ENCODE results near the gene USP2. TPM values are rescaled to one million over a fixed set of nuclear protein-coding genes. Genes with fewer than 3 reads are reported as not detected.
A peak's percentile ranks its signal among the peaks of the same experiment; 100 is the strongest.

The USP2 gene
- total RNA-seq, 2 donors from 2014 or later, result 7.9 to 11.6 TPM

DNA sequence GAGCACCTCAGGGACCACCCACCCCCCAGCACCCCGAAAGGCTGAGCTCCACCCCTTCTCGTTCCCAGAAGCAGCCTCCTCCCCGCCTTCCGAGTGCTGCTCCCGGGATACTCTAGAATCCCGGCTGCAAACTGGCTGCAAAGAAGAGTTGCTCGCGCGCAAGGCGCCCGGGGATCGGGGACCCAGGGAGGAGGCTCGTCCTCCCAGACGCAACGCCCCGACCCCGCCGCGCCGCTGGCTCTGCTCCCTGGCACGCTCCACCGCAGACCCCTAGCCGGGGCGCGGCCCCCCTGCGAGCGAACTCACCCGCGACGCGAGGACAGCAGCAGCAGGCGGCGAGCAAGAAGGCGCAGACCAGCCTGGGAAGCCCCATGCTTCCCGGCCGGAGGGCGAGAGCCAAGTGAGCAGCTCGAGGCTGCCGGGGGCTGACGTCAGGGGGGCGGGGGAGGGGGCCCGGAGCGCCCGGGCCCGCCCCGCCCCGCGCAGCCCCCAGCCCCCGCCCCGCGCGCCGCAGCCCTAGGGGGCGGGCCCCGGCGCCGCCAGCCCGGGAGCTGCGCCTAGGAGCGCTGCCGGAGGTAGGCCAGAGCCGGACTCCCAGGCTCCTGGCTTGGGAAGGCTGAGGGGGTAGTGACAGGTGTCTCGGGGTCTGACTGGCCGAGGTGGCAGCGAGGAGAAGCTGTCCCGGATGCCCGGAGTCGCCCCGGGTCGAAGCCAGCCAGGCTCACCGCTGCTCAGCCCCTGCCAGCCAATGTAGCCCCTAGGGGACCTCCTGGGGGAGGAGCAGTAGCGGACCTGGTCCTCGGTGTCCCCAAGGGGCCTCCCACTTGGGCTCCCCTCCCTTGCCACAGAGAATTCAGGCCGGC, 64.5 kb downstream of the USP2 start, which contains the start of gene MCAM:
MCAM (minus strand) TSS at position 402 of the 863 bp plus-strand sequence; CDS start at position 373, 29 bp downstream.
- peaks cover 30% of the 10 kb centered on the region for H3K27me3 ChIP-seq
- H3K36me3 ChIP-seq, result no peaks in the 10 kb centered on the region
- DNase-seq, result no peak
- H3K4me1 ChIP-seq, result peaks cover 15% of the 10 kb centered on the region
- H3K9ac ChIP-seq (ENCODE audit: low read depth in 2 of 2, low read length in 2 of 2), result peak within 1 kb of the TSS; percentile 74 to 81
- peak within 1 kb of the TSS; percentile 44 for H3K4me3 ChIP-seq
- intact Hi-C loops (cut with DNase I), result no loop called here
- peak within 1 kb of the TSS; percentile 61 for H3K27ac ChIP-seq
- TF ChIP-seq, protein P1, sequence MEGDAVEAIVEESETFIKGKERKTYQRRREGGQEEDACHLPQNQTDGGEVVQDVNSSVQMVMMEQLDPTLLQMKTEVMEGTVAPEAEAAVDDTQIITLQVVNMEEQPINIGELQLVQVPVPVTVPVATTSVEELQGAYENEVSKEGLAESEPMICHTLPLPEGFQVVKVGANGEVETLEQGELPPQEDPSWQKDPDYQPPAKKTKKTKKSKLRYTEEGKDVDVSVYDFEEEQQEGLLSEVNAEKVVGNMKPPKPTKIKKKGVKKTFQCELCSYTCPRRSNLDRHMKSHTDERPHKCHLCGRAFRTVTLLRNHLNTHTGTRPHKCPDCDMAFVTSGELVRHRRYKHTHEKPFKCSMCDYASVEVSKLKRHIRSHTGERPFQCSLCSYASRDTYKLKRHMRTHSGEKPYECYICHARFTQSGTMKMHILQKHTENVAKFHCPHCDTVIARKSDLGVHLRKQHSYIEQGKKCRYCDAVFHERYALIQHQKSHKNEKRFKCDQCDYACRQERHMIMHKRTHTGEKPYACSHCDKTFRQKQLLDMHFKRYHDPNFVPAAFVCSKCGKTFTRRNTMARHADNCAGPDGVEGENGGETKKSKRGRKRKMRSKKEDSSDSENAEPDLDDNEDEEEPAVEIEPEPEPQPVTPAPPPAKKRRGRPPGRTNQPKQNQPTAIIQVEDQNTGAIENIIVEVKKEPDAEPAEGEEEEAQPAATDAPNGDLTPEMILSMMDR (IDR thresholded peaks at IDR 0.05), result no peak
- no peaks in the 10 kb centered on the region for H3K9me3 ChIP-seq

DNA sequence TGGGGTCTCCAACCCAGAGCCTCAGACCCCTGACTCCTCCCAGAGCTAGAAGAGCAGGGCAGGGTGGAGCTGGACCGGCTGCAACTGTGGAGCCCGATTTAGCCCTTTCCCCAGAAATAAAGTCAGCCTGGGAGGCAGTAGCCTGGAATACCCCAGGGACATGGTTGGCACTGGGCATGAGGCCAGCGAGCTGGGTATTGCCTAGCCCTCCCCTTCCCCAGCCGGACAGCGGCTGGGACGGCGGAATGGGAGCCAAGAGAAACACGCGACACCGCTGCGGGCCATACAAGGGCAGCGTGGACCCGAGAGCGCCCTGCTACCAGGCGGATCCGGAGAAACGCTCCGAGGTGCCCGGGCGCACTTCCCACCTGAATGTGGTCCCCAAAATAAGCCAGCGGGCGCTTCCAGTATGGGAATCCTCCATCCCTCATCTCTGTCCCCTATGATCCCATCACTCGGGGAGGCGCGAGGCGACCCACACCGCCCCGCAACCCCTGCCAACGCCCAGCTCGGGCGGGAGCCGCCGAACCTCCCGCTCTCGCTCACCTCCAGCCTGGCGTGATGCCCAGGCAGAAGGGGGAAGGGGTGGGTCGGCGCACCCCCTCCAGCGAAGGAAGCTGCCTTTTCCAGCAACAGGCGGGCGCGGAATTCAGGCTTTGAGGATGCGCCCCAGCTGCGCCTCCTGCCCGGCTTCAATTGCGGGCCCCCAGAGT, 65.3 kb downstream of the USP2 start:
- intact Hi-C loops (cut with DNase I), result no loop called here
- peak overlapping the region; percentile 44 for H3K4me3 ChIP-seq
- DNase-seq, result no peak
- H3K36me3 ChIP-seq, result no peaks in the 10 kb centered on the region
- H3K9me3 ChIP-seq, result no peaks in the 10 kb centered on the region
- H3K27ac ChIP-seq, result peak overlapping the region; percentile 61
- peaks cover 14% of the 10 kb centered on the region for H3K4me1 ChIP-seq
- H3K27me3 ChIP-seq, result peaks cover 30% of the 10 kb centered on the region
- TF ChIP-seq, protein P1 (IDR thresholded peaks at IDR 0.05), result no peak
- H3K9ac ChIP-seq (ENCODE audit: low read depth in 2 of 2, low read length in 2 of 2), result peak overlapping the region; percentile 74 to 81

DNA sequence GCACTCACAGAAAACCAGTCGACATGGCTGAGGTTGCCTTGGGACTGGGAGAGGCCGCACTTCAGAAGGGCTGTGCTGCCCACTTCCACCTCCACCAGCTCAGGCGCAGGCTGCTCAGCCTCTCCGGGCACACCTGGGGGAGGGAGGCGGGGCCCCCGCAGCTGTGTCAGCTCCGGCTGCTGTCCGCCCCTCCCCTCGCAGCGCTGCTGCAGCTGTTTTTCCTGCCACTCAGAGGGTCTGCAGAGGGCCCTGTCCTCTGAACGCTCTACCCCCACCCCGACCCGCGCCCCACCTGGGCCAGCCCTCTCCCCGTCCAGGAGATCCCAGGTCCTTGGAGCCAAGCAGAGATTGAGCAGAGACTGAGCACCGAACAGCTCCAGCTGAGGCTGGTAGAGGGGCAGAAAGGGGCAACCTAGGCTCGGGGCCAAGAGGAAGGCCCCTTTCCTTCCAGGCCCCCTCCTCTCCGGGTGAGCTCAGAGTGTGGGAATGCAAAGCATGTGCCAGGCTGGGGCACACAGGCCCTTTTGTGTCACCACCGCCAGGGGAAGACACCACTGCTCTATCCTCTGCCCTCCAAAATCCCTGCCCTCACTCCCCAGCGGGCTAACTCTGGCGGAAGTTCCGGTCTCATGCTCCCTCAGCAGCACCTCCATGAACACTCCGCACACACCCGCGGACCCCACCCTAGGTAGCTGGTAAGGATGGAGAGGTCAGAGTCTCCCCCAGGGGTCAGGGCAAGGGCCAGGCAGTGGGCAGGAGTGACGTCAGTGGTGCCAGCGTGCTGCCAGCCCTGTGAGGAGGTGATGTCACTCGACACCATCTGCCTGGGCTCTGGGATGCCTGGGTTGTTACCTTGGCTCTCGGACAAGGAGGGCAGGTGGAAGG, 66.1 kb downstream of the USP2 start:
- Histone ChIP-seq H3K9me3 (no peaks in the 10 kb centered on the region), H3K27ac (peak overlapping the region; percentile 61), H3K4me3 (peak overlapping the region; percentile 44), H3K36me3 (no peaks in the 10 kb centered on the region), H3K4me1 (peaks cover 7% of the 10 kb centered on the region), H3K27me3 (peaks cover 24% of the 10 kb centered on the region), H3K9ac (ENCODE audit: low read depth in 2 of 2, low read length in 2 of 2) (peak overlapping the region; percentile 74 to 81)
- TF ChIP-seq, protein P1 (IDR thresholded peaks at IDR 0.05), result no peak
- DNase-seq, result no peak
- intact Hi-C loops (cut with DNase I), result no loop called here

DNA sequence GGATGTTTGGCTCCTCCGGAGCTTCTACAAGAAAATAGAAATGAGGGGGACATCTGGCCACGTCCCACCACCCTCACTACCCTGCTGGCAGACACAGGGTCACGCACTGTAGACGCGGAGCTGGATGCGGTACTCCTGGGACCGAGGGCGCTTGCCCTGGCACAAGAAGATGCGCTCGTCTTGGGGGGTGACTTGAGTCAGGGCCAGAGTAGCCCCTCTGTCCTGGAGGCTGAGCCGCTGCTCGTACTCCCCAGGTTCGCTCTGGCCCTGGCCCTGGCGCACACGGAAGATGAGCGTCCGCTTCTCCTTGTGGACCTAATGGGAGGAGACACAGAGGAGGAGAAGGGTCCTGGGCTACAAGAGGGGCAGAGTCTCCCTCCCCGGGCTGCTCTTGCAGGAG, 66.8 kb downstream of the USP2 start:
- no peak for DNase-seq
- peak overlapping the region; percentile 44 for H3K4me3 ChIP-seq
- no peaks in the 10 kb centered on the region for H3K36me3 ChIP-seq
- H3K4me1 ChIP-seq, result peaks cover 7% of the 10 kb centered on the region
- H3K27ac ChIP-seq, result no peak overlapping the region
- intact Hi-C loops (cut with DNase I), result no loop called here
- TF ChIP-seq, protein P1 (IDR thresholded peaks at IDR 0.05), result no peak
- peak overlapping the region in 1 of 2 donors; percentile 30 for H3K9ac ChIP-seq (ENCODE audit: low read depth in 2 of 2, low read length in 2 of 2)
- peaks cover 24% of the 10 kb centered on the region for H3K27me3 ChIP-seq
- no peaks in the 10 kb centered on the region for H3K9me3 ChIP-seq

DNA sequence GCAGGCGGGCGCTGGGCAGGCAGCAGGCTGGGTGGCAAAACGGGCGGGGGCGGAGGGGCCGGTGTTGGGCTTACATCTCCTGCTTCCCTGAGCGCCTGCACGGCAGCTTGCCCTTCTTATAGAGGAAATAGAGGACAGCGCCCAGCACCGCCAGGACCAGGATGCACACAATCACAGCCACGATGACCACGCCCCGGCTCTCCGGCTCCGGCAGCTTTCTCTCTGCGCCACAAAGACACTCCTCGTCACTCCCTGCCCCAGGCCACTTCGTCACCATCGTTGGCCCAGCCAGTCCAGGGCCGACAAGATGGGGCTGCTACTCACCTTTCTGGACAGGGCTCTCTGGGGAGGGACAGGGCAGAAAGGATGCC, 70.8 kb downstream of the USP2 start:
- no peak overlapping the region for H3K9ac ChIP-seq (ENCODE audit: low read depth in 2 of 2, low read length in 2 of 2)
- H3K27me3 ChIP-seq, result peaks cover 12% of the 10 kb centered on the region
- no peak overlapping the region for H3K4me3 ChIP-seq
- DNase-seq, result no peak
- no peak overlapping the region for H3K27ac ChIP-seq
- H3K36me3 ChIP-seq, result no peaks in the 10 kb centered on the region
- no peaks in the 10 kb centered on the region for H3K9me3 ChIP-seq
- peaks cover 7% of the 10 kb centered on the region for H3K4me1 ChIP-seq
- TF ChIP-seq, protein P1 (IDR thresholded peaks at IDR 0.05), result no peak
- intact Hi-C loops (cut with DNase I), result no loop called here
